CD4-positive, alpha-beta T cell treated with Interleukin-1 beta for 1 hour (primary cell): ENCODE data around the gene RNU6-9.
"Not testable (repeated sequence)": the region's sequence is repeated elsewhere in the genome, so short reads cannot be mapped to it uniquely, and the experiment has no call there.

ENCODE experiments used
- DNase-seq, 2 donors: peaks; one replicate each; pipeline ENCODE4 v3.0.0-alpha.2; 2020 to 2022

The RNU6-9 gene

GRCh38 chr19:878751-879561, 14.3 kb upstream of the RNU6-9 start:
- not testable (repeated sequence) for DNase-seq

- DNase-seq = no peak
Observed at GRCh38 chr19:879711-880438, 13.4 kb upstream of the RNU6-9 start.

- DNase-seq = no peak
Observed at GRCh38 chr19:881385-882071, 11.8 kb upstream of the RNU6-9 start.

DNA sequence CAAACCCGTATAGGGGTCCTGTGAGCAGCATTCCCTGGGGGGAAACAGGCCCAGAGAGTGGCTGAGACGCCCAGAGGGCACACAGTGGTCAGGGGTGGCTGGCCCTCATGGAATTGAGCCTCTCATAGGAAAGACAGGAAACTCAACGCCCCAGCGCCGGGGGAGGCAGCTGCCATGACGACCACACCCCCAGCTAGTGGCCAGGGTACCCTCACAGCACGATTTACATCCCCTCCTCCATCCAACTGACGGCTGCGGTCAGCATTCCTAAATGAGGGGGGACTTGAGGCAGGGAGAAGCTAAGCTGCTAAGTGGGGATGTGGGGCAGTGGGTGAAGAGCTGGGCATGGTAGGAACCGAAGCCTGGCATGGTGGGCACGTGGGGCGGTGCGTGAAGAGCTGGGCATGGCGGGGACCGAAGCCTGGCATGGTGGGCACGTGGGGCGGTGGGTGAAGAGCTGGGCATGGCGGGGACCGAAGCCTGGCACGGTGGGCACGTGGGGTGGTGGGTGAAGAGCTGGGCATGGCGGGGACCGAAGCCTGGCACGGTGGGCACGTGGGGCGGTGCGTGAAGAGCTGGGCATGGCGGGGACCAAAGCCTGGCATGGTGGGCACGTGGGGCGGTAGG, 10.3 kb upstream of the RNU6-9 start:
- DNase-seq = no peak

DNA sequence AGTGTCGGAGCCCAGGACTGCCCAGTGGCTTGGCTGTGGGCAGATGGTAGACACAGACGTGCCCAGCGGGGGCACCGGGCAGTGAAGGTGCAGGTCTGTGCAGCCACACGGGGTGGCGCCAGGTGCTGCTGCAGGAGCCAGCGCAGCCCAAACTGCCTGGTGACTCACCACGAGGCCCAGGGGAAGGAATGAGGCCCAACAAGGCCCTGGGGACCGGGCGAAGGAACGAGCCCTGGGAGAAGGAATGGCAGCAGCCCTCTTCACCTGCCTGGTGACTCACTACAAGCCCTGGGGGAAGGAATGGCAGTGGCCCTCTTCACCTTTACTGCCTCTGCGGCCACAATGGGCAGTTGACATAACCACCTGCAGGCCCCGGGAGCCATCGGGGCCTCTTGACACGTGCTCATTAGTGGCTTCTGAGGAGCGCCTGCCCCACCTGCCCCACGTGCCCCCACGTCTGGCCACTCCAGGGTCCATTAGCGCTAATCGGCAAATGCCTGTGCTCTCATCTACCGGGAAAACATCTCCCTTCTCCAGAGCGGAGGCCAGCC, 9.5 kb upstream of the RNU6-9 start:
- DNase-seq = no peak

DNA sequence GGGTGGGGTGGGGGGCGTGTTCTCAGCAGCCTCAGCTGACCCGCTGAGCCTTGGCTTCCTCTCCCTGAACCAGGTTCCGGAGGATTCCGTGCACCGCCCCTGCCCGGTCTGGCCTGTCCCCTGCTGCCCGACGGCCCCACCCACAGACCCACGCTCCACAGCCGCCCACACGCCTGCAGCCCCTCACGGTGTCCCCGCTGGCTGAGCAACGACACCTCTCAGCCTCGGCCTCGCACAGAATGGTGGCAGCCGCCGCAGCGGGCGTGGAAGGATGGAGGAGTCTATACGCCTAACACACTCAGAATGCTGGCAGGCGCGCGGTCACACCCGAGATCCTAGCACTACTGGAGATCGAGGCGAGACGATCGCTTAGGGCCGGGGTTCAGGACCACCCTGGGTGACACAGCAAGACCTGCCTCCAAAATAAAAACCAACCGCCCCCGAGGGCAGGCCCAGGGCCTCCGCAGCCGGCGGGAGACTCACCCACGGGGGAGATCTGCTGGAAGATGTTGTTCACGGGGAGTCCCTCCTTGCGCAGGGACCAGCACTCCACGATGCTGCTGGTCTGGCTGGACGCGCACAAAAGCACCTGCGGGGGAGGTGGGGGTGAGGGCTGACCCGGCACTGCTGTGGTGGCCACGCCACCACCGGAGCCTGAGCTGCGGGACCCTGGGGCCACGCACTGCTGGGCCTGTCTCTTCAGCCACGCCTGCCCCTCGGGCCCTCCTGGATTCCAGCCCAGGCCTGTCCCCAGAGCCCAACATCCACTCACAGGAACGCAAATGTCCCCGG, 8.7 kb upstream of the RNU6-9 start:
- DNase-seq = no peak

DNA sequence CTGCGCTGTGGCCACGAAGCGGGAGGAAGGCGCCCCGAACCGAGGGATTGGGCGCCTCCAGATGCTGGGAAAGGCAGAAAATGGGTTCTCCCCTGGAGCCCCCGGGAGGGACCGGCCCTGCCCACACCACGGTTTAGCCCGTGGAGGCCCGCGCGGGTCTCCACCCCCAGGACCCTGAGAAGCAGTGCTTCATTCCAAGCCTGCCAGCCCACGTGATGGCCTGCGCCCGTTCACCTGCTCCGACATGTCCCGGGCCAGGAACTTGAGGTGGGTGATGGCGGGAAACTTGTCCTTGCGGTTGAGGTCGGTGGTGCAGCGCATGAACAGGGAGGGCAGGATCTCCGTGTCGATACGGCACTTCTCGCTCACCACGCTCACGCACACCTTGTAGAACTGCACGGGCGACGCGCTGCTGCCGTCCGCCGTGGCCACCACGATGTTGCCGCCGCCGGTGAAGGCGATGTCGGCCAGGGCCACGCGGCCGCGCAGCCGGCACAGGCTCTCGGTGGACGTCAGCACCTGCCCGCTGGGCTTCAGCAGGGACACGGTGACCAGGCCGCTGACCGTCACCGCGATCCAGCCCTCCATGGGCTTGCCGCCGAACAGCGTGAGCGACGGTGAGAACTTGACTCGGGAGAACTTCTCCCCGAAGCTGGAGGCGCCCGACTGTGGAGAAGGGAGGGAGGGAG, 7.6 kb upstream of the RNU6-9 start:
- DNase-seq = no peak

DNA sequence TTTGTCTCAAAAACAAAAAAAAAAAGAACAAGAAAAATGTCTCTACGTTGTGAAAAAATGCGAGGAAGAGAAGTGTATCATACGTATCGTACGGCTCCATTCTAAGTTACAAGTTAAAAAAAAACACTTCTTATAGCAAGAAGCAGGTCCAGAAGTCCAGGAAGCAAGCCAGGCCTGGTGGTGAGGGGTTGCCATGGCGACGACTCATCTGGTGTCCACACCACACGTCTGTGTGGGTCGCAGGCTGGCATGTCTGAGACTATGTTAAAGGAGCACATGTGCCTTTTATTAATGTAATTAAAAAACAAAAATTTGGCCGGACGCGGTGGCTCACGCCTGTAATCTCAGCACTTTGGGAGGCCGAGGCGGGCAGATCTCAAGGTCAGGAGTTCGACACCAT, 6.2 kb upstream of the RNU6-9 start:
- DNase-seq = no peak

- no peak for DNase-seq
Observed at GRCh38 chr19:887599-887998, 5.7 kb upstream of the RNU6-9 start.

- DNase-seq = peak in 1 of 2 donors; percentile 71
Observed at GRCh38 chr19:888581-889385, 4.5 kb upstream of the RNU6-9 start.

- no peak for DNase-seq
Observed at GRCh38 chr19:889662-890295, 3.5 kb upstream of the RNU6-9 start.

DNA sequence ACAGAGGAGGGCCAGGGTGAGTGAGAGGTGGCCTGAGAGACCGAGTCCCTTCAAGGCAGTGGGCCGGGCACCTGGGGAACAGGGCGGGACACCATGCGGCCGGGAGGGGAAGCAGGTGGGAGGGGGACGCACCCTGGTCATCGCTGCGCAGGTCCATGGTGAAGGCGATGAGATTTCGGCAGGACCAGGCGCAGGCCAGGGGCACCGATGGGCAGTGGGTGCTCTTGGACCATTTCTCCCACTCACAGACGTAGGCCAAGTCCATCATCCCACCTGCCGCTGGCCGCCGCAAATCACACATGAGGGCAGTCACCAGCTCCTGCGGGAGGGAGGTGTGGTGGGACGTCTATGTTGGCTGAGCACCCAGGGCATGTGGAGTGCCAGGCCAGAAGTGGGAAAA, 2.5 kb upstream of the RNU6-9 start:
- DNase-seq = no peak

GRCh38 chr19:891421-892200, 1.7 kb upstream of the RNU6-9 start:
- peak in 1 of 2 donors; percentile 38 for DNase-seq

GRCh38 chr19:892243-892893, 916 bp upstream of the RNU6-9 start:
- no peak for DNase-seq

GRCh38 chr19:896434-896833, 3.1 kb downstream of the RNU6-9 start:
- DNase-seq = no peak

GRCh38 chr19:896999-897398, 3.7 kb downstream of the RNU6-9 start:
- no peak for DNase-seq

DNA sequence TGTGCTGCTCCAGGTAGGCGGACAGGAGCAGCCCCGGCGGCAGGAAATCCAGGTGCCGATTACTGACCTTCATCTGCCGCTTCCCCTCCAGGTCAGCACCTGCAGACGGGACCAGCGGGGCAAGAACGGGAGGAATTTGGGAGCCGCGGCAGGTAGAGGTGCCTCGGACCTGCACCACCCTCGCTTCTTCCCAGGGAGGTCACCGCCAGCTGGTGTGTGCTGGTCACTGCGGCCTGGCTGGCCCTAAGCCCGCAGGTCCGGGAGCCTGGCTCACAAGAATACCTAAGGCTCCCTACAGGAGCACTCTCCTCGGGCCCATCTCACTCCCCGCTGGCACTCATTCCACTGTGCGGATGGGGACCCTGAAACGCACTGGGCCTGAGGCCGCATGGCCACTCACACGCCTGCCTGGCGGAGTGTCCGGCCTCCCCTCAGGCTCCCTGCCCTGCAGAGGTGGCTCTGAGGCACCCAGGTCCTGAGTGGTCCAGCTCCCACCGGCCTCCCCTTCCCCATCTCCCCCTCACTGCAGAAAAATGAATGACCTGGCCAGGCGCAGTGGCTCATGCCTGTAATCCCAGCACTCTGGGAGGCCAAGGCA, 4.3 kb downstream of the RNU6-9 start:
- no peak for DNase-seq

GRCh38 chr19:898663-899062, 5.4 kb downstream of the RNU6-9 start:
- DNase-seq = peak in 1 of 2 donors; percentile 63
